Endothelial cell (in vitro differentiated cells): ENCODE data around the gene TMEM203. TPM values are rescaled to one million over a fixed set of nuclear protein-coding genes. Genes with fewer than 3 reads are reported as not detected.

ENCODE experiments used
- DNase-seq: peaks from one replicate; pipeline ENCODE4 v3.0.0; 2021; ENCODE audit warnings: low spot score
- H3K27ac Mint-ChIP-seq: one replicate; pipeline ENCODE4 v1.8.0; 2021; ENCODE audit warnings: mixed read lengths, inconsistent platforms; ENCODE audit not compliant: unreplicated experiment
- H3K27me3 Mint-ChIP-seq: one replicate; pipeline ENCODE4 v1.8.0; 2021; ENCODE audit warnings: mild to moderate bottlenecking, moderate library complexity, mixed read lengths, inconsistent platforms; ENCODE audit not compliant: unreplicated experiment
- H3K36me3 Mint-ChIP-seq: one replicate; pipeline ENCODE4 v1.8.0; 2021; ENCODE audit warnings: mild to moderate bottlenecking, low read depth, mixed read lengths, inconsistent platforms; ENCODE audit not compliant: unreplicated experiment
- H3K4me1 Mint-ChIP-seq: one replicate; pipeline ENCODE4 v1.8.0; 2021; ENCODE audit warnings: mild to moderate bottlenecking, mixed read lengths, inconsistent platforms; ENCODE audit not compliant: unreplicated experiment
- H3K4me3 Mint-ChIP-seq: one replicate; pipeline ENCODE4 v1.8.0; 2021; ENCODE audit warnings: mild to moderate bottlenecking, mixed read lengths, inconsistent platforms; ENCODE audit not compliant: unreplicated experiment
- H3K9me3 Mint-ChIP-seq: one replicate; pipeline ENCODE4 v1.8.0; 2021; ENCODE audit warnings: mixed read lengths, inconsistent platforms; ENCODE audit not compliant: unreplicated experiment
- CTCF ChIP-seq: fragments of 200-600 bp; sonication (generic); IDR thresholded peaks from one replicate; pipeline ENCODE4 v1.5.0; 2021; ENCODE audit warnings: antibody characterized with exemption; ENCODE audit not compliant: unreplicated experiment
- total RNA-seq: library from RNA; stranded (reverse); fragmentation: NEBNext Ultra II Directional; extraction: Animal tissue kit (Norgen Biotek cat#: 25700); gene quantifications from one replicate; pipeline ENCODE4 v1.2.1, GENCODE V29; 2021; ENCODE audit not compliant: unreplicated experiment

TMEM203 gene
- total RNA-seq, 1 donor from 2014 or later, result 27.4 TPM

- H3K27me3 Mint-ChIP-seq, result peaks cover 8% of the 10 kb centered on the region
- H3K9me3 Mint-ChIP-seq, result no peaks in the 10 kb centered on the region
- peak; percentile 92 for DNase-seq
- peaks cover 2% of the 10 kb centered on the region for H3K4me1 Mint-ChIP-seq
- H3K27ac Mint-ChIP-seq, result no peak overlapping the region
- TF ChIP-seq CTCF, result peak; percentile 96
- H3K36me3 Mint-ChIP-seq, result peaks cover 3% of the 10 kb centered on the region
- no peak overlapping the region for H3K4me3 Mint-ChIP-seq
These were observed 30.9 kb upstream of the TMEM203 start for GRCh38 chr9:137236238-137236935.

GRCh38 chr9:137235424-137236237, 30.2 kb upstream of the TMEM203 start:
- H3K4me1 Mint-ChIP-seq, result no peaks in the 10 kb centered on the region
- peaks cover 3% of the 10 kb centered on the region for H3K36me3 Mint-ChIP-seq
- H3K9me3 Mint-ChIP-seq, result no peaks in the 10 kb centered on the region
- H3K27ac Mint-ChIP-seq, result no peak overlapping the region
- TF ChIP-seq CTCF, result no peak
- no peak overlapping the region for H3K4me3 Mint-ChIP-seq
- peaks cover 4% of the 10 kb centered on the region for H3K27me3 Mint-ChIP-seq
- DNase-seq, result no peak

GRCh38 chr9:137234758-137235423, 29.4 kb upstream of the TMEM203 start:
- TF ChIP-seq CTCF, result no peak
- no peak for DNase-seq
- no peak overlapping the region for H3K27ac Mint-ChIP-seq
- H3K36me3 Mint-ChIP-seq, result peaks cover 3% of the 10 kb centered on the region
- no peak overlapping the region for H3K4me3 Mint-ChIP-seq
- no peaks in the 10 kb centered on the region for H3K4me1 Mint-ChIP-seq
- no peaks in the 10 kb centered on the region for H3K9me3 Mint-ChIP-seq
- peaks cover 4% of the 10 kb centered on the region for H3K27me3 Mint-ChIP-seq

GRCh38 chr9:137234055-137234697, 28.7 kb upstream of the TMEM203 start:
- no peak for TF ChIP-seq CTCF
- Mint-ChIP-seq H3K27ac (no peak overlapping the region), H3K4me1 (no peaks in the 10 kb centered on the region), H3K36me3 (peaks cover 3% of the 10 kb centered on the region), H3K9me3 (no peaks in the 10 kb centered on the region), H3K27me3 (peaks cover 2% of the 10 kb centered on the region), H3K4me3 (no peak overlapping the region)
- no peak for DNase-seq
